Vagina (tissue), 2 donors: ENCODE data around the gene GATA3.

Experiments used
- CTCF ChIP-seq, 3 experiments: fragments of 450-650 bp in 2 of 3; fragments of 200-600 bp in 1 of 3; sonication (generic) in 1 of 3; IDR thresholded peaks; one replicate each; pipeline ENCODE4 v1.5.1; 2017 to 2019; ENCODE audit warnings: antibody characterized with exemption in 3 of 3, mild to moderate bottlenecking in 2 of 3, moderate library complexity in 2 of 3
- POLR2A ChIP-seq, 2 donors: fragments of 450-650 bp; IDR thresholded peaks; one replicate each; pipeline ENCODE4 v1.6.1; 2017; ENCODE audit warnings: antibody characterized with exemption in 2 of 2, mild to moderate bottlenecking in 2 of 2, moderate library complexity in 2 of 2
- POLR2AphosphoS5 ChIP-seq, 2 donors: sonication (generic); formaldehyde crosslinking; IDR thresholded peaks; one replicate each; pipeline ENCODE4 v1.9.0; 2017; ENCODE audit warnings: antibody characterized with exemption in 2 of 2, mild to moderate bottlenecking in 2 of 2, low read depth in 1 of 2; ENCODE audit not compliant: insufficient read depth in 1 of 2

- TF ChIP-seq CTCF (IDR thresholded peaks at IDR 0.05) (no peak), POLR2A (IDR thresholded peaks at IDR 0.05) (no peak), POLR2AphosphoS5 (IDR thresholded peaks at IDR 0.05; ENCODE audit: insufficient read depth in 1 of 2, low read depth in 1 of 2) (no peak)
These were observed 30.8 kb downstream of the GATA3 start for GRCh38 chr10:8085251-8085650.
